Chondrocyte (in vitro differentiated cells): ENCODE results near the gene C22orf31. TPM values are rescaled to one million over a fixed set of nuclear protein-coding genes. Genes with fewer than 3 reads are reported as not detected.

ENCODE experiments used
- DNase-seq: peaks from one replicate; pipeline ENCODE4 v3.0.0; 2021; ENCODE audit warnings: mixed read lengths, low spot score
- H3K27ac Mint-ChIP-seq: one replicate; pipeline ENCODE4 v1.8.0; 2021; ENCODE audit warnings: mild to moderate bottlenecking, moderate library complexity, mixed read lengths; ENCODE audit not compliant: unreplicated experiment
- H3K27me3 Mint-ChIP-seq: 2 replicates; pipeline ENCODE4 v1.8.0; 2021; ENCODE audit warnings: low read depth, mixed read lengths
- H3K36me3 Mint-ChIP-seq: 2 replicates; pipeline ENCODE4 v1.8.0; 2021; ENCODE audit warnings: low read depth, mixed read lengths
- H3K4me1 Mint-ChIP-seq: 2 replicates; pipeline ENCODE4 v1.8.0; 2021; ENCODE audit warnings: low read depth, mild to moderate bottlenecking, mixed read lengths
- H3K4me3 Mint-ChIP-seq: one replicate; pipeline ENCODE4 v1.8.0; 2021; ENCODE audit warnings: mild to moderate bottlenecking, moderate library complexity, mixed read lengths; ENCODE audit not compliant: unreplicated experiment
- H3K9me3 Mint-ChIP-seq: 2 replicates; pipeline ENCODE4 v1.8.0; 2021; ENCODE audit warnings: low read depth, mixed read lengths
- CTCF ChIP-seq: fragments of 200-600 bp; sonication (generic); IDR thresholded peaks from 2 replicates; pipeline ENCODE4 v1.5.0; 2021; ENCODE audit warnings: antibody characterized with exemption, mild to moderate bottlenecking, moderate library complexity
- total RNA-seq: library from RNA; stranded (reverse); gene quantifications from 3 replicates; pipeline ENCODE4 v1.2.1, GENCODE V29; 2021

C22orf31 gene
- total RNA-seq, 1 donor from 2014 or later, result not detected

GRCh38 chr22:29095459-29095858 is 33.8 kb upstream of the C22orf31 start:
- no peak overlapping the region for H3K4me3 Mint-ChIP-seq
- no peaks in the 10 kb centered on the region for H3K36me3 Mint-ChIP-seq
- DNase-seq, result no peak
- peaks cover 24% of the 10 kb centered on the region for H3K4me1 Mint-ChIP-seq
- no peaks in the 10 kb centered on the region for H3K9me3 Mint-ChIP-seq
- no peak overlapping the region for H3K27ac Mint-ChIP-seq
- no peaks in the 10 kb centered on the region for H3K27me3 Mint-ChIP-seq
- TF ChIP-seq CTCF, result no peak

DNA sequence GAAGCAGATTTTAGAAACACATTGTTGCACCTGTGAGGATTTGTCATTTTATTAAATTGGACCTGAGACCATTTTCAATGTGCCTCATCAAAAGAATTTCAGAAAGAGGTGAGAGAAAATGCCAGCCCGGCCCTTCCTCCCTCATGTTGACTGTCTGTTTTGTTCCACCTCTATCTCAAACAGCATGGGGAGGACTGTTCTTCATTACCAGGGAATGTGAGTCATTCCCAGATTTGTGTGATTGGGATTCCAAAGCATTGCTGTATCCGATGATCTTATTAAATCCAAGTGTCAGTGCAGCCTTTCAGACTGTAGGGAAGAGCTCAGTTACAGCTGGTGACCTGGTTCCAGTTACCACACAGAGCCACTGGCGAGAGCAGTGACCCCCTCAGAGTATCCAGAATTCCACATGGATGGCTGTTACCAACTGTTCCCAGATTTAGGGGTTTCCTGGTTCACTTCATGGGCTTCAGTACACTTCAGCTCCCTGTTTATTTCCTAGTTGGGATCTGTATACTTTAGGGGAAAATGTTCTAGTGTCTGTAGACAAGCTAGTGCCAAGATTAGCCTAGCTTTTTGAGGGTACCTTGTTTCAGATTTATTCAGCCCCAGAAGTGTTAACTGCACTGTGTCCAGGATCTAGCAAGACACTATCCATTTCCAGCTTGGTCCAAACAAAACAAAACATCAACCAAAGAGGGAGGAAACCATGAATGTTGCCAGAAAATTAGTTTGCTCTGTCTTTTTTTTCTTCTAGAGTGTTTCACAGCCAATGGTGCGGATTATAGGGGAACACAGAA is 32.1 kb upstream of the C22orf31 start:
- peaks cover 3% of the 10 kb centered on the region for H3K27me3 Mint-ChIP-seq
- H3K27ac Mint-ChIP-seq, result peak overlapping the region; percentile 45
- H3K4me1 Mint-ChIP-seq, result peaks cover 24% of the 10 kb centered on the region
- TF ChIP-seq CTCF, result no peak
- no peaks in the 10 kb centered on the region for H3K36me3 Mint-ChIP-seq
- H3K4me3 Mint-ChIP-seq, result no peak overlapping the region
- no peaks in the 10 kb centered on the region for H3K9me3 Mint-ChIP-seq
- DNase-seq, result no peak

DNA sequence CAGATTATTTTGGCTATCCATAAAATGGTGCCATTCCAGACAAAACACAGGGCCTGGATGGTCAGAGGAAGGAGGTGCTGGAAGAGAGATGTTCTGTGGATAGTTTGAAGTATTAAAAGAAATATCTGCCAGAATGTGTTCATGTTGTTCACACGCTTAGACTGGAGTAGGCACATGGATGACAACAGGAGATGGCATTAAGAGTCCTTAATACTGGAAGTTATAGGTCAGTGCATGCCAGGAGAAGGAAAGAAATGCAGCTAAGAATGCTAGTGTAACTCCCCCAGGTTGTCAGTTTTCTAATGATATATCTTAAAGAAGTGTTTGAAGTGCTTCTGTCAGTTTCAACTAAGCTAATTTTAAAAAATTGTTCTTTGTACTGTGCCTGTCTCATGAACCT is 31.4 kb upstream of the C22orf31 start:
- Mint-ChIP-seq H3K9me3 (no peaks in the 10 kb centered on the region), H3K4me1 (peaks cover 24% of the 10 kb centered on the region), H3K36me3 (no peaks in the 10 kb centered on the region), H3K27ac (no peak overlapping the region), H3K4me3 (no peak overlapping the region), H3K27me3 (peaks cover 3% of the 10 kb centered on the region)
- DNase-seq, result no peak
- no peak for TF ChIP-seq CTCF

GRCh38 chr22:29092243-29092642 is 30.6 kb upstream of the C22orf31 start:
- no peak for TF ChIP-seq CTCF
- Mint-ChIP-seq H3K4me1 (peaks cover 24% of the 10 kb centered on the region), H3K36me3 (no peaks in the 10 kb centered on the region), H3K27me3 (peaks cover 3% of the 10 kb centered on the region), H3K27ac (no peak overlapping the region), H3K9me3 (no peaks in the 10 kb centered on the region), H3K4me3 (no peak overlapping the region)
- DNase-seq, result no peak

DNA sequence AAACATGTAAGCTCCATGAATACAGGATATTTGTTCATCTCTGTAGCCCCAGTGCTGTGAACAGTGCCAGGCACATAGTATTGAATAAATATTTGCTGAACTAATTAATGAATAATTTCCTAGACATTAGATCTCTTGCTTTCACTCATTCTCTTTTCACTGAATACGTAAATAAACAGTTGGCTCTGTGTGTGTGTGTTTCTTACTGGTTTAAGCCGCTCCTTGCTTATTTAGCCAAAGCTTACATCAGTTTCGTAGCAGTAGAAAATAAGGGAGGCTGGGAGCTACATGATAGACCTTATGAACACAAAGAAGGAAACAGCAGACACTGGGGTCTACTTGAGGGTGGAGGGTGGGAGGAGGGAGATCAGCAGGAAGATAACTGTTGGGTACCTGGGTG is 28.4 kb upstream of the C22orf31 start:
- Mint-ChIP-seq H3K4me3 (no peak overlapping the region), H3K4me1 (peaks cover 16% of the 10 kb centered on the region), H3K36me3 (no peaks in the 10 kb centered on the region), H3K27me3 (peaks cover 3% of the 10 kb centered on the region), H3K9me3 (no peaks in the 10 kb centered on the region), H3K27ac (no peak overlapping the region)
- no peak for TF ChIP-seq CTCF
- DNase-seq, result no peak
